GM19328 (cell line): ENCODE results near the gene SLC35D1.
"Not testable (repeated sequence)": the region's sequence is repeated elsewhere in the genome, so short reads cannot be mapped to it uniquely, and the experiment has no call there.

Source experiments
- ATAC-seq: cut with Tn5 transposase; IDR thresholded peaks from one replicate; pipeline ENCODE4 v1.9.1; 2021; ENCODE audit warnings: mild to moderate bottlenecking, moderate library complexity; ENCODE audit not compliant: unreplicated experiment

Gene SLC35D1

DNA sequence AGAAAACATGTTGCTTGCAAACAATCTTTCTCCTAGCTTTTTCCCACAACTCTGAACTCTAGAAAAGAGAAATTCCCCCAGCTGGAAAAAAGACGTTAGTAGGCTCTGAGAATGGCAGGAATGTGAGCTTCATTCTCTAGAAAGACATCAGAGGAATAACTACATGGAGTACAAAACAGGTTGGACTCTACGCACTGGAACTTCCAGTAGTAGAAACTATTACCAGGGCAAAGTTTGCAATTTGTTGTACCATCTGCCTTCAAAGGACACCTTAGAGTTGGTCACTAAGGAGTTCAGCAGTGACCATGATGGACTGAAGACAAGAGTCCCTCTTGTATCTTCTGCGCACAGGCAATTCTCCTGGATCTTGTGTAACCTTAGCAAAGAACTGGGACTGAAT, 60.9 kb downstream of the SLC35D1 start:
- no peak for ATAC-seq

DNA sequence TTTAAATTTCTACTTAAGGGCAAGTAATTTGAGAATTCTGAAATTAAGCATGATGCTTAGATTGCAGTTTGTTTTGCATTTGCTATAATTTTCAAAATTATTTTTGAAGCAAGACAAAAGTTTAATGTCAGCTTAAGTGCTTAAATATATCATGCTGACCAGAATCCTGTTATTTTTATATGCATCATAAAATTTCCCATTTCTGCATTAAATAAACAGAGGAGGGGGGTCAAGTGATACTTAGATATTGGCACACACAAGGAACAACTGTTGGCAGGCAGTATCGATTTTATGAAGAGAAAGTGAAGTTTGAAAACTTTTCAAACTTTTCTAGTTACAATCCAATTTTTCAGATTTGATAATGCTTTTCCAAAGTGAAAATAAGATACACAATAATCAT, 68.1 kb downstream of the SLC35D1 start:
- ATAC-seq: no peak

DNA sequence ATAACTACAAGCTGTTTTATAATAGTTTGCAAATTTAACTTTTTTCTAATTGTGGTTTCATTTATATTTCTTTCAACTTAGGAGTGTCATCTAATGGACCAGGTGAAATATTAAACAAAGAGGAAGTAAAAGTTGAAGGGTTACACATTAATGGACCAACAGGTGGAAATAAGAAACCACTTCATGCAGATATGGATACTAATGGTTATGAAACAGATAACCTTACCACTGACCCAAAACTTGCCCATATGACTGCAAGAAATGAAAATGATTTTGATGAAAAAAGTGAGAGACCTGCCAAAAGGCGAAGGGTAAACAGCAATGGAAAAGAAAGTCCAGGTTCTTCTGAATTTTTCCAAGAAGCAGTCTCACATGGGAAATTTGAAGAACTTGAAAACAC, 69.5 kb downstream of the SLC35D1 start:
- peak; percentile 83 for ATAC-seq

DNA sequence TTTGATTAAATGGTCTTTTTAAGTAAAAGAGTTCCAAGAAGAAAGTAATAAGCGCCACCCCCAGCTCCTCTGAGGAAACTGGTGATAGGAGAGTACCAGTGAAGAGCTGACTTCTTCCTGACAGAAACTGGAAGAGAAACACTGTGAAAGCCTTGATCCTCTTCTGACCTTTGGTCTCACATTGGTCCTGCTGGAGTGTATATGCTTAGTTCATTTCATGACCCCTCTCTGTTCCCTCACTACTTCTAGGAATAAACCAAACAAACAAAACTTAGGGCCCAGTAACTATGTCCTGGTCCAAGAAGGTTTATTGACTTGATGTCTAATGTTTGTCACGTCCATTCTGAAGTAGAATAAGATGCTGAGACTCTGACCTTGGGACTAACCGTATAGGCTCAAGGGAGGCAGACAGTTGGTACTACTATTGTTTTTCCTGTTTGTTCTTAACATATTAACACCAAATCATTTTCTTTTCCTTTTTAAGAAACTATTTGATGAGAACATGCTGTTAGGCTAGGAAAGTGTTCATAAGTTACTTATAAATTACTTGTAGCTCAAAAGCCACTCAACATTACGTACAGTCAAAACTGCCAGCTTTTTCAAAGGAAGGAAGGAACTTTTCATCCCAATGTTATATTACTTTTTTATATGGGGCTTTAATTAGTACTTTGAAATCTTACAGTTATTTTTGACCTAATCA, 71.2 kb downstream of the SLC35D1 start:
- no peak for ATAC-seq

DNA sequence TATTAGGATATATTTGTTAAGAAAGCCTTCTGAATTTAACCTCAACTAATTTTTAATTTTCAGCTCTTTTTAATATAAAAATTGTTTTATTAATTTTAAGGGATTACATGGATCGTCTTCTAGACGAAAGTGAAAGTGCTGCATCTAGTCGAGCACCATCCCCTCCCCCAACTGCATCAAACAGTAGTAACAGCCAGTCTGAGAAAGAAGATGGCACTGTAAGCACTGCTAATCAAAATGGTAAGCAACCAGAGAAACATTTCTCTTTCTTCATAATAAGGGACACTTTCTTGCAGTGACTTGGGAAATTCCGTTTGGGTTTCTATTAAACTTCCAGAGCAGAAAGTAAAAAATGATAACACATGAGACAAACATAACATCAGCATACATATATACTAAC, 72.3 kb downstream of the SLC35D1 start:
- no peak for ATAC-seq

DNA sequence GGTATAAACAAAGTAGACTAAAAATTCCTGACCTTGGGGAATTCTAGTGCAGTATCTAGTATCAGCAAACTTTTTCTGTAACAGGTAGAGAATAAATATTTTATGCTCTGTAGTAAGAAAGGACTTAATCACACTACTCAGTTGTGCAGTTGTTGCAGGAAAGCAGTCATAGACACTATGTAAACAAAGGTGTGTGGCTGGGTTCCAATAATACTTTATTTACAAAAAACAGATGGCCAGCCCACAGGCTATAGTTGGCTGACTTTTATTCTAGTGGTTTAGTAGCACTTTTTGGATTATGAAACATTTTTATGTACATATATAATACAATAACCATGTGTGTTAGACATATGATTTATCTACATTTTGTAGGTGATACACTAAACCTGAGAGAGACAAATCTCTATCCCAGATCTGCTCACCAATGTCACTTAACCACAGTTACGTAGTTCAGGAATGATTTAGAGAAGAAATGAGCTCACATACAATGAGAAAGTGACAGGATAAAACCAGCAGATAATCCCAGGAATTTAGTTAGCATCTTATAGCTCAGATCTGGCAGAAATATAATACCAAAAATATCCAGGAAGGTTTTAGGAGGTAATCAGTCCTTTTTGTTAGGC, 73.1 kb downstream of the SLC35D1 start:
- no peak for ATAC-seq

DNA sequence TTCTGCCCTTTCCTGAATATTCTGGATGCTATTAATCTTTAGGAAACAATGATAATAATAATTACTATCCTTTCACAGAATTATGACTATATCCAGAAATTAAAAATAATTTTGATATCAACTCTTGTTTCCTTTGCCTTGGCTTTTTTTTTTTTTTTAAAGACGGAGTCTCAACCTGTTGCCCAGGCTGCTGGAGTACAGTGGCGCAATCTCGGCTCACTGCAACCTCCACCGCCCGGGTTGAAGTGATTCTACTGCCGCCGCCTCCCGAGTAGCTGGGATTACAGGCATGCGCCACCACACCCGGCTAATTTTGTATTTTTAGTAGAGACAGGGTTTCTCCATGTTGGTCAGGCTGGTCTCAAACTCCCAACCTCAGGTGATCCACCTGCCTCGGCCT, 74.3 kb downstream of the SLC35D1 start:
- not testable (repeated sequence) for ATAC-seq

DNA sequence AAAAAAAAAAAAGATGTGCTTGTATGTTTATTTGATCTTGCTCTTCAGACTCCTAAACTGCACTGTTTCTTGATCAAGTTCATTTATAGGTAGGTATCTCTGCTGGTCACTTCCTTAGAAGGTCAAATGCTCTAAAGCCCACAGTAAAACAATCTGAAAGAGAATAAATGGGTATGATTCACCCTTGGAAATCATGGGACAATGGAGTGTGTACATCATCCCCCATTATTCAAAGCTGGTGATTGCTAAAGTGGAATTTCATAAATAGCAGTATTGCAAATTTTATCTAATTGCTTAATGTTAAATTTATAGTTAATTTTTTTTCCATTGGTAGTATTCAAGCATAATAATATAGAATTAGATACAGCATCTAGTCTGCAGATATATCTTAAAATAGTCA, 75.7 kb downstream of the SLC35D1 start:
- no peak for ATAC-seq

DNA sequence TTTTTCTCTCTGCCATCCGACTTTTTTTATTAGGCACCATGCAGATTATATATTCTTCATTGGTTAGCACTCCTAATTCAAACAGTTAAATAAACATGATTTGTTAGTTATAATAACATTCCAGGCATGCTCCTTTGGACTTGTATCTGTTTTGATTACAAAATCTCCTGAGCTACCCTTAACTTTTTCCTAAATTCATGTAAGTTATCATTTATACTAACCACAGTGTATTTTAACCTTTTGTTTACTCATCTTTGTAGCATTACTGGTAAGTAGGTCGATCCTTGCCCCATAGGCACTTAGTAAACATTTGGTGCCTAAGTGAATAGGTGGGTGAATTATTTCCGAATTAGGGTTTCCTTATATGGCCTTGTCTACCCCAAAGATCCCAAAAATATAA, 85.4 kb downstream of the SLC35D1 start:
- ATAC-seq: no peak

DNA sequence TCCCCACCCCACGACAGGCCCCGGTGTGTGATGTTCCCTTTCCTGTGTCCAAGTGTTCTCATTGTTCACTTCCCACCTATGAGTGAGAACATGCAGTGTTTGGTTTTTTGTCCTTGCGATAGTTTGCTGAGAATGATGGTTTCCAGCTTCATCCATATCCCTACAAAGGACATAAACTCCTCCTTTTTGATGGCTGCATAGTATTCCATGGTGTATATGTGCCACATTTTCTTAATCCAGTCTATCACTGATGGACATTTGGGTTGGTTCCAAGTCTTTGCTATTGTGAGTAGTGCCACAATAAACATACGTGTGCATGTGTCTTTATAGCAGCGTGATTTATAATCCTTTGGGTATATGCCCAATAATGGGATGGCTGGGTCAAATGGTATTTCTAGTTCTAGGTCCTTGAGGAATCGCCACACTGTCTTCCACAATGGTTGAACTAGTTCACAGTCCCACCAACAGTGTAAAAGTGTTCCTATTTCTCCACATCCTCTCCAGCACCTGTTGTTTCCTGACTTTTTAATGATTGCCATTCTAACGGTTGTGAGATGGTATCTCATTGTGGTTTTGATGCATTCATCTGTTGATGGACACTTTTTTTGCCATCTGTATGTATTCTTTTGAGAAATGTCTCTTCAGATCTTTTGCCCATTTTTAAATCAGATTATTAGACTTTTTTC, 87.6 kb downstream of the SLC35D1 start:
- not testable (repeated sequence) for ATAC-seq

DNA sequence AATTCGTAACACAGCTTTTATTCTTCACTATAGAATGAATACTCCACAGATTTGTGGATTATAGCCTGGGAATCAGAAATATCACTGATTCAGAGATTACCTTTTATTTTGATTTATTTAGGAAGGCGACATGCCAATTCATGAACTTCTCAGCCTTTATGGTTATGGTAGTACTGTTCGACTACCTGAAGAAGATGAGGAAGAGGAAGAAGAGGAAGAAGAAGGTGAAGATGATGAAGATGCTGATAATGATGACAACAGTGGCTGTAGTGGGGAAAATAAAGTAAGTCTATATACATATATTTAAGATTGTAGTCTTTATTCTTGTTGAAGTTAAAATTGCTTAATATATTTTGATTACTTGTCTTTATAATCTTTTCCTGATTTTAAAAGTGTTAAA, 96.0 kb downstream of the SLC35D1 start:
- no peak for ATAC-seq

DNA sequence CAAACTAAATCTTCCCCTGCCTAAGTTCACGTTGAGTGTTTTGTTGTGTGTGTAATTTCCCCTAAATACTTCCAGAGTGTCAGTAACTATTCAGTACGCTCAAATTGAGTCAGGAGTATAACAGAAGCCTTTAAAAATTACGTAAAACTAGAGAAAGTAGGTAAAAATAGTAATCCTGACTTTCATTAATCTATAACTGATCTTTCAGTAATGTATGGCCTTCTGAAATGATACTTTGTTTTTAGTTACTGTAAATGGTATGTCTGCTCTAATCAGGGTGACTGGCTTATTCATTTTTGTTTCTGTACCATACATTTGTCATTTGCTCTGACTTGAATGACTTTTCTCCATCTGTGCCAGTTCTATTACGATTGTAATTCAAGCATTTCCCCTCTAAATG, 99.7 kb downstream of the SLC35D1 start:
- no peak for ATAC-seq

DNA sequence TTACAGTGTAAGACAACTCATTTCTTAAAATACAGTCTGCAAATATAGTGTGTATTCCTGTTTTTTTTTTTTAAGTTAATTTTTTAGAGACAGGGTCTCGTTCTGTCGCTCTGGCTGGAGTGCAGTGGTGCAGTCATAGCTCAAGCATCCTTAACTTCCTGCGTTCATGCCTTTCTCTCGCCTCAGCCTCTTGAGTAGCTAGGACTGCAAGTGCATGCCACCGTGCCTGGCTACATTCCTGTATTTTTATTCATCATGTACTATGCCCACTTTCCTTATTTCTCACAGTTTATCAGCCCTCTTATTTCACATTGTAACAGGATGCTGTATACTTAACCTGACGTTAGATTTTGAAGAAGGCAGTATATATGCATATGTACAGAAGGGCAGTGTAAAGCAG, 102.4 kb downstream of the SLC35D1 start:
- ATAC-seq: no peak
